Hematopoietic multipotent progenitor cell treated with erythropoietin and hydrocortisone succinate and interleukin-3 and kit ligand, for 6 days (in vitro differentiated cells): ENCODE measurements around the gene C13orf46.

ENCODE experiments used
- DNase-seq: peaks from one replicate; pipeline ENCODE4 v3.0.0-alpha.2; 2015

Gene C13orf46

GRCh38 chr13:113970810-113971470 is 2.9 kb downstream of the C13orf46 start:
- DNase-seq, result no peak

GRCh38 chr13:113969973-113970611 is 3.8 kb downstream of the C13orf46 start:
- no peak for DNase-seq

GRCh38 chr13:113969311-113969972 is 4.4 kb downstream of the C13orf46 start:
- DNase-seq, result no peak

GRCh38 chr13:113968463-113969310 is 5.2 kb downstream of the C13orf46 start:
- no peak for DNase-seq

GRCh38 chr13:113967729-113968462 is 6.0 kb downstream of the C13orf46 start:
- no peak for DNase-seq

GRCh38 chr13:113967206-113967720 is 6.6 kb downstream of the C13orf46 start:
- no peak for DNase-seq

GRCh38 chr13:113965968-113966884 is 7.7 kb downstream of the C13orf46 start:
- DNase-seq, result no peak

- DNase-seq, result no peak
Measured at GRCh38 chr13:113965383-113965874, 8.4 kb downstream of the C13orf46 start.

GRCh38 chr13:113964251-113964995 is 9.5 kb downstream of the C13orf46 start:
- no peak for DNase-seq

GRCh38 chr13:113963376-113963775 is 10.5 kb downstream of the C13orf46 start:
- no peak for DNase-seq

- no peak for DNase-seq
Measured at GRCh38 chr13:113962975-113963374, 10.9 kb downstream of the C13orf46 start.

- DNase-seq, result no peak
Measured at GRCh38 chr13:113962386-113962785, 11.5 kb downstream of the C13orf46 start.

GRCh38 chr13:113960276-113960948 is 13.5 kb downstream of the C13orf46 start:
- no peak for DNase-seq

- DNase-seq, result no peak
Measured at GRCh38 chr13:113959198-113959597, 14.7 kb downstream of the C13orf46 start.

GRCh38 chr13:113958373-113958772 is 15.5 kb downstream of the C13orf46 start:
- DNase-seq, result no peak

GRCh38 chr13:113956571-113956970 is 17.3 kb downstream of the C13orf46 start:
- DNase-seq, result no peak

GRCh38 chr13:113955691-113956090 is 18.2 kb downstream of the C13orf46 start:
- no peak for DNase-seq

- no peak for DNase-seq
Measured at GRCh38 chr13:113955235-113955634, 18.6 kb downstream of the C13orf46 start.

- no peak for DNase-seq
Measured at GRCh38 chr13:113954046-113954835, 19.6 kb downstream of the C13orf46 start.
